Measurements from ENCODE around the gene PCYOX1L. TPM values are rescaled to one million over a fixed set of nuclear protein-coding genes. Genes with fewer than 3 reads are reported as not detected.

PCYOX1L gene
- total and polyA plus RNA-seq, 2 experiments from 2014 or later: 6.7 to 14.7 TPM

DNA sequence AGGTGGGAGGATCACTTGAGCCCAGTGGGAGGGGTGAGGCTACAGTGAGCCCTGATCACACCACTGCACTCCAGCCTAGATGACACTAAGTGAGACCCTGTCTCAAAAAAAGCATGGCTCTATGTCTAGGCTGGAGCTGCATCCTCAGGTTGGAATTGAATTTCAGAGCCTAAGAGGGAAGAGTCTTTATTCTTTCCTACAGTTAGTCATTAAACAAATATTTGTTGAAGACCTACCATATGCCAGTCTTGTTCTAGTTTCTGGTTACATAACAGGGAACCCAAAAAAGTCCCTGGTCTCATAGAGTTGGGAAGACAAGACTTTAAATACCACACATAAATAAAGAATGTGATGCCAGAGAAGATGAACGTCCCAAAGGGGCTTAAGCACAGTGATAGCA, 19.5 kb upstream of the PCYOX1L start:
- Mint-ChIP-seq H3K27me3 (ENCODE audit: insufficient read depth, low read depth, poor library complexity) (no peaks in the 10 kb centered on the region), H3K36me3 (ENCODE audit: low read depth) (no peaks in the 10 kb centered on the region), H3K4me1 (no peaks in the 10 kb centered on the region), H3K9me3 (no peaks in the 10 kb centered on the region), H3K4me3 (no peak overlapping the region), H3K27ac (no peak overlapping the region)
- Histone ChIP-seq H2AFZ (no peak overlapping the region), H3K27me3 (ENCODE audit: insufficient read depth) (no peaks in the 10 kb centered on the region), H3K79me2 (replicated peaks; ENCODE audit: insufficient read depth) (no peaks in the 10 kb centered on the region), H3K4me1 (ENCODE audit: insufficient read depth) (no peaks in the 10 kb centered on the region), H4K20me1 (replicated peaks; ENCODE audit: insufficient read depth) (no peaks in the 10 kb centered on the region), H3K9me2 (ENCODE audit: insufficient read depth) (no peaks in the 10 kb centered on the region), H3K4me2 (no peak overlapping the region), H3K4me3 (no peak overlapping the region), H3K36me3 (ENCODE audit: insufficient read depth) (no peaks in the 10 kb centered on the region), H3F3A (replicated peaks; ENCODE audit: low read depth) (no peaks in the 10 kb centered on the region), H3K27ac (ENCODE audit: low read depth) (no peak overlapping the region)
- ATAC-seq (no peak), DNase-seq (ENCODE audit: low spot score) (no peak)
- TF ChIP-seq, protein P1, sequence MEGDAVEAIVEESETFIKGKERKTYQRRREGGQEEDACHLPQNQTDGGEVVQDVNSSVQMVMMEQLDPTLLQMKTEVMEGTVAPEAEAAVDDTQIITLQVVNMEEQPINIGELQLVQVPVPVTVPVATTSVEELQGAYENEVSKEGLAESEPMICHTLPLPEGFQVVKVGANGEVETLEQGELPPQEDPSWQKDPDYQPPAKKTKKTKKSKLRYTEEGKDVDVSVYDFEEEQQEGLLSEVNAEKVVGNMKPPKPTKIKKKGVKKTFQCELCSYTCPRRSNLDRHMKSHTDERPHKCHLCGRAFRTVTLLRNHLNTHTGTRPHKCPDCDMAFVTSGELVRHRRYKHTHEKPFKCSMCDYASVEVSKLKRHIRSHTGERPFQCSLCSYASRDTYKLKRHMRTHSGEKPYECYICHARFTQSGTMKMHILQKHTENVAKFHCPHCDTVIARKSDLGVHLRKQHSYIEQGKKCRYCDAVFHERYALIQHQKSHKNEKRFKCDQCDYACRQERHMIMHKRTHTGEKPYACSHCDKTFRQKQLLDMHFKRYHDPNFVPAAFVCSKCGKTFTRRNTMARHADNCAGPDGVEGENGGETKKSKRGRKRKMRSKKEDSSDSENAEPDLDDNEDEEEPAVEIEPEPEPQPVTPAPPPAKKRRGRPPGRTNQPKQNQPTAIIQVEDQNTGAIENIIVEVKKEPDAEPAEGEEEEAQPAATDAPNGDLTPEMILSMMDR (conservative IDR thresholded peaks at IDR 0.05; ENCODE audit: low read depth in 2 of 2): no peak
- no peak for TF ChIP-seq NANOG (IDR thresholded peaks at IDR 0.05; ENCODE audit: borderline replicate concordance)
- TF ChIP-seq, protein P2, sequence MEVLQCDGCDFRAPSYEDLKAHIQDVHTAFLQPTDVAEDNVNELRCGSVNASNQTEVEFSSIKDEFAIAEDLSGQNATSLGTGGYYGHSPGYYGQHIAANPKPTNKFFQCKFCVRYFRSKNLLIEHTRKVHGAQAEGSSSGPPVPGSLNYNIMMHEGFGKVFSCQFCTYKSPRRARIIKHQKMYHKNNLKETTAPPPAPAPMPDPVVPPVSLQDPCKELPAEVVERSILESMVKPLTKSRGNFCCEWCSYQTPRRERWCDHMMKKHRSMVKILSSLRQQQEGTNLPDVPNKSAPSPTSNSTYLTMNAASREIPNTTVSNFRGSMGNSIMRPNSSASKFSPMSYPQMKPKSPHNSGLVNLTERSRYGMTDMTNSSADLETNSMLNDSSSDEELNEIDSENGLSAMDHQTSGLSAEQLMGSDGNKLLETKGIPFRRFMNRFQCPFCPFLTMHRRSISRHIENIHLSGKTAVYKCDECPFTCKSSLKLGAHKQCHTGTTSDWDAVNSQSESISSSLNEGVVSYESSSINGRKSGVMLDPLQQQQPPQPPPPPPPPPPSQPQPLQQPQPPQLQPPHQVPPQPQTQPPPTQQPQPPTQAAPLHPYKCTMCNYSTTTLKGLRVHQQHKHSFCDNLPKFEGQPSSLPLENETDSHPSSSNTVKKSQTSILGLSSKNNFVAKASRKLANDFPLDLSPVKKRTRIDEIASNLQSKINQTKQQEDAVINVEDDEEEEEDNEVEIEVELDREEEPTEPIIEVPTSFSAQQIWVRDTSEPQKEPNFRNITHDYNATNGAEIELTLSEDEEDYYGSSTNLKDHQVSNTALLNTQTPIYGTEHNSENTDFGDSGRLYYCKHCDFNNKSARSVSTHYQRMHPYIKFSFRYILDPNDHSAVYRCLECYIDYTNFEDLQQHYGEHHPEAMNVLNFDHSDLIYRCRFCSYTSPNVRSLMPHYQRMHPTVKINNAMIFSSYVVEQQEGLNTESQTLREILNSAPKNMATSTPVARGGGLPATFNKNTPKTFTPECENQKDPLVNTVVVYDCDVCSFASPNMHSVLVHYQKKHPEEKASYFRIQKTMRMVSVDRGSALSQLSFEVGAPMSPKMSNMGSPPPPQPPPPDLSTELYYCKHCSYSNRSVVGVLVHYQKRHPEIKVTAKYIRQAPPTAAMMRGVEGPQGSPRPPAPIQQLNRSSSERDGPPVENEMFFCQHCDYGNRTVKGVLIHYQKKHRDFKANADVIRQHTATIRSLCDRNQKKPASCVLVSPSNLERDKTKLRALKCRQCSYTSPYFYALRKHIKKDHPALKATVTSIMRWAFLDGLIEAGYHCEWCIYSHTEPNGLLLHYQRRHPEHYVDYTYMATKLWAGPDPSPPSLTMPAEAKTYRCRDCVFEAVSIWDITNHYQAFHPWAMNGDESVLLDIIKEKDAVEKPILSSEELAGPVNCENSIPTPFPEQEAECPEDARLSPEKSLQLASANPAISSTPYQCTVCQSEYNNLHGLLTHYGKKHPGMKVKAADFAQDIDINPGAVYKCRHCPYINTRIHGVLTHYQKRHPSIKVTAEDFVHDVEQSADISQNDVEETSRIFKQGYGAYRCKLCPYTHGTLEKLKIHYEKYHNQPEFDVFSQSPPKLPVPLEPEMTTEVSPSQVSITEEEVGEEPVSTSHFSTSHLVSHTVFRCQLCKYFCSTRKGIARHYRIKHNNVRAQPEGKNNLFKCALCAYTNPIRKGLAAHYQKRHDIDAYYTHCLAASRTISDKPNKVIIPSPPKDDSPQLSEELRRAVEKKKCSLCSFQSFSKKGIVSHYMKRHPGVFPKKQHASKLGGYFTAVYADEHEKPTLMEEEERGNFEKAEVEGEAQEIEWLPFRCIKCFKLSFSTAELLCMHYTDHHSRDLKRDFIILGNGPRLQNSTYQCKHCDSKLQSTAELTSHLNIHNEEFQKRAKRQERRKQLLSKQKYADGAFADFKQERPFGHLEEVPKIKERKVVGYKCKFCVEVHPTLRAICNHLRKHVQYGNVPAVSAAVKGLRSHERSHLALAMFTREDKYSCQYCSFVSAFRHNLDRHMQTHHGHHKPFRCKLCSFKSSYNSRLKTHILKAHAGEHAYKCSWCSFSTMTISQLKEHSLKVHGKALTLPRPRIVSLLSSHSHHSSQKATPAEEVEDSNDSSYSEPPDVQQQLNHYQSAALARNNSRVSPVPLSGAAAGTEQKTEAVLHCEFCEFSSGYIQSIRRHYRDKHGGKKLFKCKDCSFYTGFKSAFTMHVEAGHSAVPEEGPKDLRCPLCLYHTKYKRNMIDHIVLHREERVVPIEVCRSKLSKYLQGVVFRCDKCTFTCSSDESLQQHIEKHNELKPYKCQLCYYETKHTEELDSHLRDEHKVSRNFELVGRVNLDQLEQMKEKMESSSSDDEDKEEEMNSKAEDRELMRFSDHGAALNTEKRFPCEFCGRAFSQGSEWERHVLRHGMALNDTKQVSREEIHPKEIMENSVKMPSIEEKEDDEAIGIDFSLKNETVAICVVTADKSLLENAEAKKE (CRISPR knock-in tag; IDR thresholded peaks at IDR 0.05): no peak
- TF ChIP-seq JUNB (IDR thresholded peaks at IDR 0.05; ENCODE audit: unreplicated experiment): no peak
- no peak for TF ChIP-seq POLR2AphosphoS5 (IDR thresholded peaks at IDR 0.05; ENCODE audit: low read depth)
- no peak for TF ChIP-seq ZNF331 (CRISPR knock-in tag; IDR thresholded peaks at IDR 0.05; ENCODE audit: low read depth)
- TF ChIP-seq REST (IDR thresholded peaks at IDR 0.05; ENCODE audit: unreplicated experiment): no peak
- no peak for TF ChIP-seq CREB1 (CRISPR knock-in tag; IDR thresholded peaks at IDR 0.05; ENCODE audit: low read depth)
- TF ChIP-seq ETS1 (IDR thresholded peaks at IDR 0.05): no peak
- TF ChIP-seq STAT1 (IDR thresholded peaks at IDR 0.05; ENCODE audit: unreplicated experiment): no peak
- TF ChIP-seq ZNF114 (CRISPR knock-in tag; IDR thresholded peaks at IDR 0.05): no peak

Measured in GM23338 (cell line).